ENCODE data around the gene PREX1.

Gene PREX1

DNA sequence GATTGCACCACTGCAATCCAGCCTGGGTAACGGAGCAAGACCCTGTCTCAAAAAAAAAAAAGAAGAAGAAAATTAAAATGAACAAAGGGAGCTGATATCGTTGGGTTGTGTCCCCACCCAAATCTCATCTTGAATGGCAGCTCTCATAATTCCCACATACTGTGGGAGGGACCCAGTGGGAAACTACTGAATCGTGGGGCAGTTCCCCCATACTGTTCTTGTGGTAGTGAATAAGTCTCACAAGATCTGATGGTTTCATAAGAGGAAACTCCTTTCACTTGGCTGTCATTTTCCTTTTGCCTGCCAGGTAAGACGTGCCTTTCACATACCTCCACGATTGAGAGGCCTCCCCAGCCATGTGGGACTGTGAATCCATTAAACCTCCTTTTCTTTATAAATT, 149.4 kb downstream of the PREX1 start:
- no peak for TF ChIP-seq Cebpa-rat (IDR thresholded peaks at IDR 0.05)
- H3K36me3 ChIP-seq, result peaks cover 0 to 98% (median 57%) of the 10 kb centered on the region in 11 experiments; a peak in 14 of 22 replicates
- no peaks in the 10 kb centered on the region for H3K9me3 ChIP-seq (replicated peaks in 1 of 11)
- no peak overlapping the region for H3K27ac ChIP-seq
- no peak overlapping the region for H3K4me3 ChIP-seq
- peaks cover 15 to 56% (median 44%) of the 10 kb centered on the region in 10 experiments for H3K4me1 ChIP-seq
- peaks cover 0 to 100% (median 0%) of the 10 kb centered on the region in 11 experiments; a peak in 6 of 22 replicates for H4K20me1 ChIP-seq
- no peak overlapping the region for H3K9ac ChIP-seq
- H3K27me3 ChIP-seq, result no peaks in the 10 kb centered on the region
- peak overlapping the region in 1 of 11 experiments; percentile 74; a peak in 1 of 22 replicates for H3K4me2 ChIP-seq

DNA sequence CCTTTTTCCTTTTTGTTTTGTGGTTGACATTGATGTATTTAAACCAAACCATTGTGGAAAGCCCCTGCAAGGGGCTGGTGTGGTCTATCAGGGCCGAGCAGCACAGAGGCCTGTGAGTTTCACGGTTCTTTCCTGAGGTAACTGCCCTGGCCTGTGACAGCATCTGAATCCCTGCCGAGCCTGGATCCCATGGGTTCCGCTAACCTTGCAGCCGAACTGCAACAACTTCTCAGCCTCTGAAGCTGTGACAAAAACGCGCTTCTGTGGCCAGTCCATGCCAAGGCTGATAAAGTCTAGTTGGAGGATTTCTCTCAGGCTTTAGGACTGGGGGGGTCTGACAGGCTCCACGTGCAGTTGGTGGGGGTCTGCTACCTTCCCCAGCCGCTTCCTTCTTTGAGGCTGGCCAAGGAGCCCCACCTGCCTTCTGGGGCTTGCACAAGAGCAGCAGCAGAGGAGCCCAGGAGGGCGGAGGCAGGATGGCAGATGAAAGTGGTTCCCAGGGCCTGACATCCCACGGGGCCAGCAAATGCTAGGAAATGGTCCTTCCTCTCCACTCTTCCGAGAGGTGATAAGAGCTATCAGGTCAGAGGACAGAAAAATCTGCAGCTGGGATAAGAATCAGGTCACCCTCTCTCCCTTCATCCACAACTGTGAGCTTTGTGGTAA, 150.9 kb downstream of the PREX1 start:
- H3K4me1 ChIP-seq, result peaks cover 0 to 44% (median 29%) of the 10 kb centered on the region in 10 experiments; a peak in 16 of 20 replicates
- peaks cover 0 to 100% (median 0%) of the 10 kb centered on the region in 11 experiments; a peak in 4 of 22 replicates for H4K20me1 ChIP-seq
- H3K27ac ChIP-seq, result peak overlapping the region in 5 of 11 experiments; percentile 23 to 66 (median 53); a peak in 11 of 22 replicates
- H3K36me3 ChIP-seq, result peaks cover 0 to 100% (median 57%) of the 10 kb centered on the region in 11 experiments; a peak in 14 of 22 replicates
- H3K4me3 ChIP-seq, result no peak overlapping the region
- peak in 2 of 11 experiments; percentile 26 to 43; a peak in 2 of 22 replicates for TF ChIP-seq Cebpa-rat (IDR thresholded peaks at IDR 0.05)
- peaks cover 0 to 1% (median 0%) of the 10 kb centered on the region in 11 experiments; a peak in 1 of 22 replicates for H3K9me3 ChIP-seq (replicated peaks in 1 of 11)
- peak overlapping the region in 8 of 11 experiments; percentile 56 to 74 (median 68); a peak in 16 of 22 replicates for H3K4me2 ChIP-seq
- no peaks in the 10 kb centered on the region for H3K27me3 ChIP-seq
- peak overlapping the region in 7 of 11 experiments; percentile 15 to 60 (median 27); a peak in 11 of 22 replicates for H3K9ac ChIP-seq

DNA sequence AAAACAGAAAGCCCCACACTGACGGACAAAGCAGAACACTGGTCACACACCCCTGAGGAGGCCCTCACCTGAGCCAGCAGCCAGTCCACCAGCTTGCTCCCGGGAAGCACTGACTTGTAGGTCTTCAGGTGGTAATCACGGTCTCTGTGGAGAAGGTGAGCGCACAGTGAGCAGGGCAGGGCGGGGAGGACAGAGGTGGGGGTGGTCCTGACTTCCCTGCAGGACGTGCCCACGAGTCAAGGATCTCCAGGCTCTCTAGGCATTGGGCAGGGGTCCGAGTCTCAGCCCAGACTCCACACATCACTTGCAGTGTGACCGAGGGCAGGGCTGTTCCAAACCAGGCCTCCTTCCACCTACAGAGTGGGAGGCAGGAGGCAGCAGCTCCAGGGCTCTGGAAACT, 151.7 kb downstream of the PREX1 start:
- Histone ChIP-seq H4K20me1 (peaks cover 0 to 100% (median 0%) of the 10 kb centered on the region in 11 experiments; a peak in 5 of 22 replicates), H3K4me1 (peaks cover 2 to 40% (median 25%) of the 10 kb centered on the region in 10 experiments; a peak in 19 of 20 replicates), H3K9me3 (replicated peaks in 1 of 11) (peaks cover 0 to 8% (median 0%) of the 10 kb centered on the region in 11 experiments; a peak in 2 of 22 replicates), H3K4me2 (peak overlapping the region in 8 of 11 experiments; percentile 56 to 74 (median 68); a peak in 11 of 22 replicates), H3K27ac (peak overlapping the region in 5 of 11 experiments; percentile 23 to 66 (median 53); a peak in 8 of 22 replicates), H3K9ac (peak overlapping the region in 4 of 11 experiments; percentile 26 to 60 (median 44); a peak in 6 of 22 replicates), H3K4me3 (no peak overlapping the region), H3K36me3 (peaks cover 0 to 100% (median 54%) of the 10 kb centered on the region in 11 experiments; a peak in 14 of 22 replicates), H3K27me3 (no peaks in the 10 kb centered on the region)
- no peak for TF ChIP-seq Cebpa-rat (IDR thresholded peaks at IDR 0.05)

DNA sequence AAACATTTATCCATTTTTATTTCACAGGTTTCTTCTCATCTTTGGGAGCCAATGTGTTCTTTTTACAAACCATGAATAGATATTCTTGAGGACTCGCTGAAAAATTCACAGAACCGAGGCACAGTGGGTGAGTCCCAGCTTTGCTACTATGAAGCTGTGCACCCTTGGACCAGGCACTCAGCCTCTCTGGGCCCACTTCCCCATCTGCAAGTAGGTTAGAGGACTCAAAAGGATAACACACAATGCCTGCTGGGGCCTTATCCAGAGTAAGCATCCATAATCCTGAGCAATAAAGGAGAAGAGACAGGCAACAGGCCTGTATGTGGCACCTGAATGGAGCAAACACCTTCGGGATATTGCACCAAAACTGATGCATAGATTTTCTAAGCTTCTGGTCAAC, 153.3 kb downstream of the PREX1 start:
- H3K27me3 ChIP-seq, result no peaks in the 10 kb centered on the region
- H3K4me2 ChIP-seq, result no peak overlapping the region
- H3K9me3 ChIP-seq (replicated peaks in 1 of 11), result peaks cover 0 to 8% (median 0%) of the 10 kb centered on the region in 11 experiments; a peak in 2 of 22 replicates
- peaks cover 19 to 44% (median 32%) of the 10 kb centered on the region in 10 experiments for H3K4me1 ChIP-seq
- H3K9ac ChIP-seq, result no peak overlapping the region
- H3K36me3 ChIP-seq, result peaks cover 0 to 98% (median 38%) of the 10 kb centered on the region in 11 experiments; a peak in 14 of 22 replicates
- H3K27ac ChIP-seq, result no peak overlapping the region
- TF ChIP-seq Cebpa-rat (IDR thresholded peaks at IDR 0.05), result no peak
- peaks cover 0 to 100% (median 0%) of the 10 kb centered on the region in 11 experiments; a peak in 6 of 22 replicates for H4K20me1 ChIP-seq
- H3K4me3 ChIP-seq, result no peak overlapping the region

DNA sequence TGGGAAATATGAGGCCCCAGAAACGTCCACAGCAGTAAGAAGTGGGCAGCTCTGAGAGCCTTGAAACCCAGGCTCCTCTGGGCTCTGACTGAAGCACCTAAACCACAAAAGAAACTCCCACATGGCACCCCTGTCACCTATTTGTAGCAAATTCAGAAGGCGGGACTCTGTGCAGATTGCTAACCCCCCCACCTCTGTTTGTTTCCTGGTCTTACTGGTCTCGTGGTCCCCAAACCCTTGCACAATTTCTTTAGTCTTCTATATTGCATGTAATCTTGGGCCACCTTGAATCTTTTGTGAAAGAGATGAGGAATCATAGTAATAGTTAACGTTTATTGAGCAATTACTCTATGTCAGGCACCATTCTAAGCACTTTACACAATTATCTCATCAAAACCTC, 154.3 kb downstream of the PREX1 start:
- peaks cover 0 to 100% (median 0%) of the 10 kb centered on the region in 11 experiments; a peak in 6 of 22 replicates for H4K20me1 ChIP-seq
- no peaks in the 10 kb centered on the region for H3K27me3 ChIP-seq

DNA sequence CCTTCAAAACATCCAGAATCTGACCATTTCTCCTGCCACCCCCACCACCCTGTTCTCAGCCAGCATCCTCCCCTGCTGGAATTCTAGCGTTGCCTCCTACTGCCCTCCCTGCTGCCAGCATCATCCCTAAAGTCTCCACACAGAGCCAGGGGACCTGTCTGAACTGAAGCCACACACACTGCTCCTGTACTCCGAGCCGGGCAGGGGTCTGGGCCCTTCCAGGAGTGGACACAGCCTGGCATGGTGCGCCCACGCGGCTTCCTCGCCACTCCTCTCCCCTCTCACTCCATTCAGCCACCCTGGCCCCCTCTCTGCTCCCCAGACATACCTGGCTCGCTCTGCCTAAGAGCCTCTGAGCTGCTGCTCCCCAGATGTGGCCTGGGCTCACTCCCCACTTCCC, 155.5 kb downstream of the PREX1 start:
- Histone ChIP-seq H3K9ac (no peak overlapping the region), H3K36me3 (peaks cover 0 to 97% (median 24%) of the 10 kb centered on the region in 11 experiments; a peak in 13 of 22 replicates), H3K27ac (peak overlapping the region in 1 of 11 experiments; percentile 2; a peak in 1 of 22 replicates), H3K4me1 (peaks cover 26 to 54% (median 44%) of the 10 kb centered on the region in 10 experiments), H3K4me3 (no peak overlapping the region), H3K4me2 (no peak overlapping the region), H3K9me3 (replicated peaks in 1 of 11) (peaks cover 0 to 8% (median 0%) of the 10 kb centered on the region in 11 experiments; a peak in 2 of 22 replicates), H4K20me1 (peaks cover 0 to 100% (median 0%) of the 10 kb centered on the region in 11 experiments; a peak in 7 of 22 replicates), H3K27me3 (no peaks in the 10 kb centered on the region)
- no peak for TF ChIP-seq Cebpa-rat (IDR thresholded peaks at IDR 0.05)

More for the DNA sequence above, 154.3 kb downstream of the PREX1 start:
- Histone ChIP-seq H3K36me3 (peaks cover 0 to 98% (median 28%) of the 10 kb centered on the region in 11 experiments; a peak in 13 of 22 replicates), H3K4me2 (peak overlapping the region in 1 of 11 experiments; percentile 4; a peak in 2 of 22 replicates), H3K9me3 (replicated peaks in 1 of 11) (peaks cover 0 to 8% (median 0%) of the 10 kb centered on the region in 11 experiments; a peak in 2 of 22 replicates), H3K9ac (no peak overlapping the region), H3K27ac (no peak overlapping the region; a peak in 1 of 22 replicates), H3K4me1 (peaks cover 25 to 53% (median 42%) of the 10 kb centered on the region in 10 experiments), H3K4me3 (no peak overlapping the region)
- TF ChIP-seq Cebpa-rat (IDR thresholded peaks at IDR 0.05), result peak in 1 of 11 experiments; percentile 43; a peak in 1 of 22 replicates

DNA sequence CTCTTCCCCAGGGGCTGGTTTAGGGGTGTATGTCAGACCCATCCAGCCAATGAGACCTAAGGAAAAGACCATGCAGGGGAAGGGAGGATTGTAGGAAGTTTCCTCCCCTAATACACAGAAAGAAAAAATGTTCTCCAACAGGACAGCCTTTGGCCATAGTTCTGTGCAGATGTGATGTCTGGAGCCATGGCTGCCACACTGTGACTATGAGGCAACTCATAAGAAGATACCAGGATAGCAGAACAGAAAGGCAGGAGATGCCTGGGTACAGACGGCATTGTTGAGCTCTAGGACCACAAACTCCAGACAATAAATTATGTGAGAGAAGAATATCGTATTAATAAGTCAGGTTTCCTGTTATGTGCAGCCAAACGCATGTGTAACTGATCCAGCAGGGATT, 156.7 kb downstream of the PREX1 start:
- H3K4me1 ChIP-seq, result peaks cover 26 to 44% (median 34%) of the 10 kb centered on the region in 10 experiments
- peaks cover 0 to 8% (median 0%) of the 10 kb centered on the region in 11 experiments; a peak in 3 of 22 replicates for H3K9me3 ChIP-seq (replicated peaks in 1 of 11)
- peaks cover 0 to 96% (median 15%) of the 10 kb centered on the region in 11 experiments; a peak in 13 of 22 replicates for H3K36me3 ChIP-seq
- H3K27ac ChIP-seq, result no peak overlapping the region
- no peak for TF ChIP-seq Cebpa-rat (IDR thresholded peaks at IDR 0.05)
- H3K27me3 ChIP-seq, result no peaks in the 10 kb centered on the region
- no peak overlapping the region for H3K9ac ChIP-seq
- H3K4me3 ChIP-seq, result no peak overlapping the region
- H4K20me1 ChIP-seq, result peaks cover 0 to 97% (median 0%) of the 10 kb centered on the region in 11 experiments; a peak in 7 of 22 replicates
- H3K4me2 ChIP-seq, result peak overlapping the region in 3 of 11 experiments; percentile 64 to 74 (median 68); a peak in 3 of 22 replicates

DNA sequence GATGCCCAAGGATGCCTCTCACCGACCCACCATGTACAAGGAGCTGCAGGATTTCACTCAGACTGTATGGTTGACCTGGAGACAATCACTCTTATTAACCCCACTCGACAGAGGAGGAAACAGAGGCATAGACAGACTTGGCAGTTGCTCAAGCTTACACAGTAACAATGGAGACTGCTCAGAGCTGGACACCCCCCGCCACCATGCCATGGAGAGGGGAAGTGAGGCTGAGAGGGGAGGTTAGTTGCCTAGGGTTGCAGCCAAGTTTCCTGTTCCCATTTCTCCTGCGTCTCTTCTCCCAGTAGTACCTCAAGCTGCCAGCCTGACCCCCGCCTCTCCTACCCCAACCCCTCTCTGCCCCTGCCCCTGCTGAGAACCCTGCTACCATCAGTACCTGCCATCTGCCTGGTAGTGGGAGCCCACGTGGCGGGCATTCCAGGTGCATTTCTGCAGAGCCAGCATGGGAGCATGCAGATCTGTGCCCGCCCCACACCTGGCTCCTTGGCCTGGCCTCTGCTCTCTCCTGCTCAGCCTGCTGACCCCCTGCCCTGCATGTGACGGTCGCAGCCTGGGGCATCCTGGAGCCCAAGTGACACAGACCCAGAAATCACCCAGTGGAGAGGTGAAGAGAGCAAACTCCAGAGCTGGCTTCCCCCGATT, 157.7 kb downstream of the PREX1 start:
- no peak overlapping the region; a peak in 1 of 22 replicates for H3K9ac ChIP-seq
- 0 out of 22 replicates have a peak overlapping the region, but pooled peaks of 1 of the 11 experiments have one; percentile 6 for H3K27ac ChIP-seq
- H3K27me3 ChIP-seq, result no peaks in the 10 kb centered on the region
- TF ChIP-seq Cebpa-rat (IDR thresholded peaks at IDR 0.05), result no peak
- peaks cover 26 to 47% (median 33%) of the 10 kb centered on the region in 10 experiments for H3K4me1 ChIP-seq
- H4K20me1 ChIP-seq, result peaks cover 0 to 97% (median 0%) of the 10 kb centered on the region in 11 experiments; a peak in 7 of 22 replicates
- H3K4me2 ChIP-seq, result peak overlapping the region in 10 of 11 experiments; percentile 64 to 91 (median 74); a peak in 19 of 22 replicates
- peaks cover 0 to 13% (median 0%) of the 10 kb centered on the region in 11 experiments; a peak in 3 of 22 replicates for H3K9me3 ChIP-seq (replicated peaks in 1 of 11)
- H3K36me3 ChIP-seq, result peaks cover 0 to 96% (median 15%) of the 10 kb centered on the region in 11 experiments; a peak in 15 of 22 replicates
- no peak overlapping the region for H3K4me3 ChIP-seq
